B cell (primary cell): ENCODE measurements around the gene TMEM203. TPM values are rescaled to one million over a fixed set of nuclear protein-coding genes. Genes with fewer than 3 reads are reported as not detected.

Source experiments
- ATAC-seq: fragments of 200-7000 bp; cut with Tn5 transposase; one replicate; pipeline ENCODE4 v1.10.0; 2021; ENCODE audit warnings: low read depth, mild to moderate bottlenecking, moderate number of reproducible peaks, moderate library complexity
- CTCF ChIA-PET: fragments of 350-600 bp; sonication (Branson Sonifier 250); formaldehyde crosslinking; loops from one replicate; lab custom pipeline; 2021; ENCODE audit warnings: antibody characterized with exemption, inconsistent platforms; lab: Charles Lee
- POLR2A ChIA-PET: fragments of 350-600 bp; sonication (Branson Sonifier 250); formaldehyde crosslinking; loops from one replicate; lab custom pipeline; 2021; ENCODE audit warnings: antibody characterized with exemption; lab: Charles Lee
- DNase-seq: peaks from one replicate; pipeline ENCODE4 v3.0.0; 2013
- H2AFZ ChIP-seq: 2 replicates; pipeline ENCODE4 v1.6.1; 2012; ENCODE audit warnings: mild to moderate bottlenecking, low read depth, low read length; ENCODE audit not compliant: insufficient read depth, poor library complexity, severe bottlenecking
- H3K27ac ChIP-seq, 2 donors: 1 replicate in 1 of 2; 2 replicates in 1 of 2; pipeline ENCODE4 v1.5.1; 2012 to 2013; ENCODE audit warnings: low read length in 2 of 2, mild to moderate bottlenecking in 2 of 2, moderate library complexity in 1 of 2
- H3K27me3 ChIP-seq, 4 experiments: fragments of 200-600 bp in 1 of 4; sonication (generic) in 1 of 4; replicated peaks in 1 of 4; 1 replicate in 2 of 4; 2 replicates in 2 of 4; pipeline versions ENCODE4 v1.6.1 to v1.7.0; 2013 to 2016; ENCODE audit warnings: low read length in 3 of 4, mild to moderate bottlenecking in 2 of 4, mixed read lengths in 1 of 4, moderate library complexity in 1 of 4; ENCODE audit not compliant: insufficient read depth in 4 of 4, control insufficient read depth in 3 of 4; ENCODE audit errors: control extremely low read depth in 1 of 4
- H3K36me3 ChIP-seq, 2 experiments: replicated peaks in 1 of 2; 1 replicate in 1 of 2; 2 replicates in 1 of 2; pipeline versions ENCODE4 v1.6.1 to v1.7.1; 2013; ENCODE audit warnings: low read length in 1 of 2; ENCODE audit not compliant: insufficient read depth in 2 of 2, control insufficient read depth in 1 of 2; ENCODE audit errors: control extremely low read depth in 1 of 2, extremely low read depth in 1 of 2
- H3K4me1 ChIP-seq, 2 donors: fragments of 200-600 bp in 1 of 2; sonication (generic) in 1 of 2; 1 replicate in 1 of 2; 2 replicates in 1 of 2; pipeline versions ENCODE4 v1.5.1 to v1.6.1; 2013 to 2017; ENCODE audit warnings: low read length in 2 of 2; ENCODE audit not compliant: control insufficient read depth in 2 of 2, insufficient read depth in 2 of 2
- H3K4me2 ChIP-seq: replicated peaks from 2 replicates; pipeline ENCODE3; 2012; ENCODE audit warnings: mild to moderate bottlenecking, low read depth, low read length; ENCODE audit not compliant: poor library complexity, severe bottlenecking
- H3K4me3 ChIP-seq, 5 experiments: fragments of 200-600 bp in 1 of 5; sonication (generic) in 1 of 5; 1 replicate in 3 of 5; 2 replicates in 2 of 5; pipeline versions ENCODE4 v1.5.1 to v1.7.0; 2011 to 2016; ENCODE audit warnings: low read length in 4 of 5, mild to moderate bottlenecking in 4 of 5, low read depth in 2 of 5, control low read depth in 1 of 5, moderate library complexity in 1 of 5; ENCODE audit not compliant: insufficient read depth in 1 of 5; ENCODE audit errors: control extremely low read depth in 1 of 5, extremely low read depth in 1 of 5
- H3K79me2 ChIP-seq: fragments of 200-600 bp; sonication (generic); one replicate; pipeline ENCODE4 v1.6.0; 2016; ENCODE audit warnings: low read length; ENCODE audit not compliant: control insufficient read depth, insufficient read depth
- H3K9ac ChIP-seq: fragments of 200-600 bp; sonication (generic); 2 replicates; pipeline ENCODE4 v1.6.1; 2017; ENCODE audit warnings: mild to moderate bottlenecking, low read length, moderate library complexity
- H3K9me3 ChIP-seq, 3 donors: one replicate each; pipeline versions ENCODE4 v1.6.1 to v1.7.1; 2013; ENCODE audit warnings: low read length in 2 of 3; ENCODE audit not compliant: control insufficient read depth in 2 of 3, insufficient read depth in 1 of 3; ENCODE audit errors: control extremely low read depth in 1 of 3
- H4K20me1 ChIP-seq: 2 replicates; pipeline ENCODE4 v1.6.0; 2012; ENCODE audit warnings: mild to moderate bottlenecking, low read length; ENCODE audit not compliant: insufficient read depth, control insufficient read depth, poor library complexity, severe bottlenecking
- H3K27ac Mint-ChIP-seq: one replicate; pipeline ENCODE4 v1.8.0; 2021; ENCODE audit warnings: mixed read lengths
- H3K27me3 Mint-ChIP-seq: one replicate; pipeline ENCODE4 v1.8.0; 2021; ENCODE audit warnings: mixed read lengths
- H3K4me1 Mint-ChIP-seq: one replicate; pipeline ENCODE4 v1.8.0; 2021; ENCODE audit warnings: mixed read lengths
- H3K4me3 Mint-ChIP-seq: one replicate; pipeline ENCODE4 v1.8.0; 2021; ENCODE audit warnings: mixed read lengths
- H3K9me3 Mint-ChIP-seq: one replicate; pipeline ENCODE4 v1.8.0; 2022; ENCODE audit warnings: mixed read lengths; ENCODE audit not compliant: insufficient read depth
- CTCF ChIP-seq: fragments of 200-600 bp; IDR thresholded peaks from one replicate; pipeline ENCODE4 v1.8.0; 2022; ENCODE audit warnings: antibody characterized with exemption, mild to moderate bottlenecking
- EZH2 ChIP-seq: IDR thresholded peaks from 2 replicates; pipeline ENCODE4 v1.6.1; 2012; ENCODE audit warnings: borderline replicate concordance, low read depth, mild to moderate bottlenecking, moderate library complexity, low read length; ENCODE audit not compliant: insufficient read depth, poor library complexity, severe bottlenecking
- WGBS: methylation state at CpG from one replicate; pipeline ENCODE4 v1.1.5; 2013; ENCODE audit warnings: missing lambda C conversion rate; ENCODE audit not compliant: insufficient coverage; 5-methylcytosine and 5-hydroxymethylcytosine counted together
- intact Hi-C: fragments of 100-400 bp; cut with micrococcal nuclease; formaldehyde crosslinking; loops from one replicate; pipeline ENCODE4 v1.10.0; 2022
- polyA plus RNA-seq: library from polyadenylated mRNA; depleted of rRNA; stranded (reverse); fragments of >200 nt; gene quantifications from 2 replicates; pipeline ENCODE4 v1.2.3, GENCODE V29; 2012
- total RNA-seq, 2 donors: library from RNA; stranded (reverse); fragments of 120-200 nt in 1 of 2; gene quantifications; 1 replicate in 1 of 2; 2 replicates in 1 of 2; pipeline versions ENCODE4 v1.2.3 to v1.2.4, GENCODE V29; 2013 to 2022

The TMEM203 gene
- total and polyA plus RNA-seq, 2 donors (not counting 1 experiment from before 2014, with no cell fraction given) = 20.6 to 35.7 TPM

DNA sequence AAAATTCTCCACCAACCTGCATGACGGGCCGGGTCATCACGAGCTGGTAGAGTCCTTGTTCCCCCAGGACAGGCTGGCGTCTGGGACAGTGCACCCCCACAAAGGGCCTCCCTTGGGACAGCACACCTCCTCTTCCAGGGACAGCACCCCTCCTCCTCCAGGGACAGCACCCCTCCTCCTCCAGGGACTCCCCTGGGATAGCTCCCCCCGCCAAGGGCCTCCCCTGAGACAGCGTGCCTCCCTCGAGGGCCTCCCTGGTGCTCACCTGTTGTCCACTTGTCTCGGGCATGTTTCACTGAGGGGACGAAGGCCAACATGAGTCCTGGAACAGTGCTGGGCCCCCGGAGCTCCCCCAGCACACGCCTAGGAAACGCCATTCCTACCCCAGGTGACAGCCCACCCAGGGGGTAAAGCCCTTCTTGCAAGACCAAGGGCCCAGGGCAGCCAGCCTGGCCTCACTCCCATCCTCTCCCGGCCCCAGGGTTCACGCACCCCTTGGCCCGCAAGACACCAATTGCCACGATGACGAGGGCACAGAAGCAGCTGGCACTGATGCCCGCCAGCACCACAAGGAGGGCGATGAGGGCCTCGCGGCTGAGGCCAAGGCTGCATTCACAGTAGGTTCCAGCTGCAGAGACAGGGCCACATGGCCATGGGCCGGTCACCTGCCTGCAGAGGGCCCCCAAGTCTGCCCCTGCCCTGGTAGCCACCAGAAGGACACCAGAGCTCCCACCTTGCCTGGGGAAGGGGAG lies 34.1 kb downstream of the TMEM203 start:
- H3K9me3 ChIP-seq = peaks cover 0 to 17% (median 0%) of the 10 kb centered on the region in 3 donors
- no peak for DNase-seq
- CTCF ChIA-PET = no interaction called here
- Mint-ChIP-seq H3K4me1 (peaks cover 13% of the 10 kb centered on the region), H3K9me3 (no peaks in the 10 kb centered on the region), H3K27ac (no peak overlapping the region), H3K27me3 (peaks cover 9% of the 10 kb centered on the region), H3K4me3 (no peak overlapping the region)
- no peaks in the 10 kb centered on the region for H3K79me2 ChIP-seq
- ATAC-seq = no peak
- no peak overlapping the region for H3K27ac ChIP-seq
- H3K36me3 ChIP-seq = no peaks in the 10 kb centered on the region
- H3K4me2 ChIP-seq = no peak overlapping the region
- intact Hi-C loops = no loop called here
- no peak overlapping the region for H2AFZ ChIP-seq
- TF ChIP-seq CTCF (no peak), EZH2 (no peak)
- no peaks in the 10 kb centered on the region for H4K20me1 ChIP-seq
- POLR2A ChIA-PET = no interaction called here
- H3K4me3 ChIP-seq = no peak overlapping the region
- H3K27me3 ChIP-seq = peaks cover 0 to 56% (median 24%) of the 10 kb centered on the region in 4 experiments
- WGBS = 74% methylated on average over 22 of the region's 22 CpGs
- H3K4me1 ChIP-seq = peaks cover 15 to 40% of the 10 kb centered on the region in 2 donors
- H3K9ac ChIP-seq = no peak overlapping the region

DNA sequence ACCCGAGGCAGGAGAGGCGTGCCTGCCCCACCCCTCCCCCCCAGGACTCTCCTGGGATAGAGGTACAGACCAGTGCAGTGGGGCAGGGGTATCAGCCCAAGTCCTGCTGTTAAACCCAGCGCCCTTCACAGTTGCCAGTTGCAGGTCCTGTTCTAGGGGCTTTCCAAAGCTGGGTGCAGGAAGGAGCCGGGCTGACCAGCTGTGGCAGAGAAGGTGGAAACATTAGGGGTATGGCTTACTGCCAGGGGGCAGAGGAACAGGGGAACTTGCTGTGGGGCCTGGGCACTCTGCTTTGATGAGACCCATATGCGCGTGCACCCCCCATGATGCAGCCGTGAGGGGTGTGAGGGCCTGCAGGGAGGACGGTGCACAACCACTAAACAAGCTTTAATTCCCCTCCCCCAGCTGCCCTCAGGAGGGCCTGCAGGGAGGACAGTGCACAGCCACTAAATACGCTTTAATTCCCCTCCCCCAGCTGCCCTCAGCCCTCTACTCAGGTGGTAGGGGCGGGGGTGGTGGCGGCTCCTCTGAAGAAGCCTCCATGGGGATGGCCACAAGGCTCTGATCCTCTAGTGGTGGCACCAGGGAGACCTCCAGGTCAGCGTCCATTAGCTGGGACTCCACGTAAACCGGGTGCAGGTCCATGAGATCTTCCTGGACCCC lies 34.8 kb downstream of the TMEM203 start:
- no peak overlapping the region for H3K9ac ChIP-seq
- H3K4me2 ChIP-seq = no peak overlapping the region
- H2AFZ ChIP-seq = no peak overlapping the region
- H3K27me3 ChIP-seq = peaks cover 0 to 63% (median 31%) of the 10 kb centered on the region in 4 experiments
- ChIA-PET CTCF (no interaction called here), POLR2A (no interaction called here)
- H3K79me2 ChIP-seq = no peaks in the 10 kb centered on the region
- WGBS = 76% methylated on average over 8 of the region's 14 CpGs
- ATAC-seq (no peak), DNase-seq (no peak)
- H3K4me1 ChIP-seq = peaks cover 15 to 44% of the 10 kb centered on the region in 2 donors
- no peak overlapping the region for H3K4me3 ChIP-seq
- TF ChIP-seq CTCF (no peak), EZH2 (no peak)
- Mint-ChIP-seq H3K9me3 (no peaks in the 10 kb centered on the region), H3K27ac (no peak overlapping the region), H3K4me3 (peak overlapping the region; percentile 16), H3K4me1 (peaks cover 13% of the 10 kb centered on the region), H3K27me3 (peaks cover 10% of the 10 kb centered on the region)
- no peak overlapping the region for H3K27ac ChIP-seq
- intact Hi-C loops = no loop called here
- H3K36me3 ChIP-seq = no peaks in the 10 kb centered on the region
- H3K9me3 ChIP-seq = peaks cover 0 to 17% (median 0%) of the 10 kb centered on the region in 3 donors
- H4K20me1 ChIP-seq = no peaks in the 10 kb centered on the region
